Activated naive CD4-positive, alpha-beta T cell (primary cell): ENCODE data around the gene TAF6.

Experiments
- DNase-seq, 4 experiments: peaks; one replicate each; lab custom pipeline; 2025; lab: John Stamatoyannopoulos, UW

Gene TAF6

GRCh38 chr7:100093925-100094486, 25.2 kb downstream of the TAF6 start:
- no peak for DNase-seq

GRCh38 chr7:100093498-100093897, 25.7 kb downstream of the TAF6 start:
- DNase-seq, result no peak

- DNase-seq, result no peak
Observed at GRCh38 chr7:100093054-100093453, 26.1 kb downstream of the TAF6 start.

GRCh38 chr7:100091411-100092181, 27.6 kb downstream of the TAF6 start:
- DNase-seq, result no peak

- no peak for DNase-seq
Observed at GRCh38 chr7:100090527-100091410, 28.4 kb downstream of the TAF6 start.

- DNase-seq, result no peak
Observed at GRCh38 chr7:100089458-100090196, 29.5 kb downstream of the TAF6 start.

GRCh38 chr7:100088621-100089457, 30.3 kb downstream of the TAF6 start, which contains the start of gene COPS6:
COPS6 (plus strand) TSS chr7:100088969; CDS start chr7:100088991, 22 bp downstream.
- peak; percentile 67 to 85 (median 78) for DNase-seq

GRCh38 chr7:100088095-100088620, 31.0 kb downstream of the TAF6 start:
- no peak for DNase-seq

- no peak for DNase-seq
Observed at GRCh38 chr7:100087055-100087750, 32.0 kb downstream of the TAF6 start.

GRCh38 chr7:100085515-100085914, 33.6 kb downstream of the TAF6 start:
- DNase-seq, result no peak

- DNase-seq, result no peak
Observed at GRCh38 chr7:100082978-100083377, 36.2 kb downstream of the TAF6 start.

- DNase-seq, result peak; percentile 89 to 94 (median 93)
Observed at GRCh38 chr7:100081535-100082102, 37.5 kb downstream of the TAF6 start, which contains the start of gene ZNF3. ZNF3 (minus strand) TSS chr7:100081723; CDS start chr7:100077357, 4,366 bp downstream.

GRCh38 chr7:100080907-100081534, 38.1 kb downstream of the TAF6 start:
- DNase-seq, result no peak

GRCh38 chr7:100079024-100079560, 40.1 kb downstream of the TAF6 start:
- no peak for DNase-seq

- no peak for DNase-seq
Observed at GRCh38 chr7:100077205-100077604, 42.0 kb downstream of the TAF6 start.

GRCh38 chr7:100075418-100075817, 43.7 kb downstream of the TAF6 start:
- DNase-seq, result no peak

GRCh38 chr7:100074841-100075240, 44.3 kb downstream of the TAF6 start:
- no peak for DNase-seq

GRCh38 chr7:100072462-100072861, 46.7 kb downstream of the TAF6 start:
- no peak for DNase-seq
